HEK293T (cell line): ENCODE data around the gene AHI1.

Source experiments
- CTCF ChIA-PET: fragments of 350-600 bp; formaldehyde crosslinking; extraction: SDS; loops from one replicate; lab custom pipeline; 2021; ENCODE audit warnings: antibody characterized with exemption, inconsistent platforms; lab: Yijun Ruan, JAX
- POLR2A ChIA-PET: fragments of 350-600 bp; formaldehyde crosslinking; extraction: SDS; loops from one replicate; lab custom pipeline; 2020; ENCODE audit warnings: antibody characterized with exemption, inconsistent platforms; lab: Yijun Ruan, JAX
- DNase-seq: peaks from one replicate; pipeline ENCODE4 v3.0.0; 2012; ENCODE audit warnings: mixed read lengths; ENCODE audit errors: extremely low spot score
- ARNT ChIP-seq: fragments of 450-650 bp; IDR thresholded peaks from 2 replicates; pipeline ENCODE4 v1.6.1; 2017; ENCODE audit warnings: mild to moderate bottlenecking
- BHLHE40 ChIP-seq: fragments of 450-650 bp; IDR thresholded peaks from 2 replicates; pipeline ENCODE4 v1.6.1; 2016; ENCODE audit warnings: mild to moderate bottlenecking, moderate library complexity, borderline replicate concordance
- CTBP1 ChIP-seq: fragments of 450-650 bp; IDR thresholded peaks from 2 replicates; pipeline ENCODE4 v1.6.1; 2016; ENCODE audit warnings: borderline replicate concordance
- ELF4 ChIP-seq: fragments of 450-650 bp; IDR thresholded peaks from 2 replicates; pipeline ENCODE4 v1.6.1; 2017; ENCODE audit warnings: antibody characterized with exemption
- FOXA1 ChIP-seq: fragments of 450-650 bp; IDR thresholded peaks from 2 replicates; pipeline ENCODE4 v1.6.1; 2016; ENCODE audit warnings: mild to moderate bottlenecking
- FOXK2 ChIP-seq: fragments of 450-650 bp; IDR thresholded peaks from 2 replicates; pipeline ENCODE4 v1.6.1; 2016; ENCODE audit warnings: mild to moderate bottlenecking
- FOXM1 ChIP-seq: fragments of 450-650 bp; IDR thresholded peaks from 2 replicates; pipeline ENCODE4 v1.6.1; 2017; ENCODE audit warnings: mild to moderate bottlenecking, borderline replicate concordance
- HDGF ChIP-seq: fragments of 450-650 bp; IDR thresholded peaks from 2 replicates; pipeline ENCODE4 v1.6.1; 2017; ENCODE audit warnings: antibody characterized with exemption, borderline replicate concordance
- L3MBTL2 ChIP-seq: fragments of 450-650 bp; conservative IDR thresholded peaks from 2 replicates; pipeline ENCODE4 v1.6.1; 2016; ENCODE audit warnings: mild to moderate bottlenecking
- LEF1 ChIP-seq: fragments of 450-650 bp; IDR thresholded peaks from 2 replicates; pipeline ENCODE4 v1.6.1; 2017; ENCODE audit warnings: mild to moderate bottlenecking, borderline replicate concordance
- NFRKB ChIP-seq: fragments of 450-650 bp; IDR thresholded peaks from 2 replicates; pipeline ENCODE4 v1.6.1; 2016; ENCODE audit warnings: mild to moderate bottlenecking, moderate library complexity
- PKNOX1 ChIP-seq: fragments of 450-650 bp; IDR thresholded peaks from 2 replicates; pipeline ENCODE4 v1.6.1; 2016
- SP1 ChIP-seq: fragments of 450-650 bp; IDR thresholded peaks from 2 replicates; pipeline ENCODE4 v1.6.1; 2017
- SUZ12 ChIP-seq: fragments of 450-650 bp; IDR thresholded peaks from 2 replicates; pipeline ENCODE4 v1.6.1; 2016; ENCODE audit warnings: mild to moderate bottlenecking
- TARDBP ChIP-seq: fragments of 450-650 bp; IDR thresholded peaks from 2 replicates; pipeline ENCODE4 v1.6.1; 2016
- ZNF384 ChIP-seq: fragments of 450-650 bp; IDR thresholded peaks from 2 replicates; pipeline ENCODE4 v1.6.1; 2016

AHI1 gene

GRCh38 chr6:135270676-135271536, 226.6 kb downstream of the AHI1 start:
- no peak for TF ChIP-seq ZNF384
- no peak for TF ChIP-seq L3MBTL2
- no peak for TF ChIP-seq FOXA1
- no peak for TF ChIP-seq CTBP1
- TF ChIP-seq SUZ12 = no peak
- no peak for TF ChIP-seq ARNT
- no peak for TF ChIP-seq LEF1
- no peak for TF ChIP-seq NFRKB
- TF ChIP-seq PKNOX1 = no peak
- TF ChIP-seq ELF4 = no peak
- no peak for TF ChIP-seq HDGF
- TF ChIP-seq SP1 = no peak
- TF ChIP-seq FOXK2 = no peak
- CTCF ChIA-PET = no interaction called here
- POLR2A ChIA-PET = no interaction called here
- no peak for DNase-seq

DNA sequence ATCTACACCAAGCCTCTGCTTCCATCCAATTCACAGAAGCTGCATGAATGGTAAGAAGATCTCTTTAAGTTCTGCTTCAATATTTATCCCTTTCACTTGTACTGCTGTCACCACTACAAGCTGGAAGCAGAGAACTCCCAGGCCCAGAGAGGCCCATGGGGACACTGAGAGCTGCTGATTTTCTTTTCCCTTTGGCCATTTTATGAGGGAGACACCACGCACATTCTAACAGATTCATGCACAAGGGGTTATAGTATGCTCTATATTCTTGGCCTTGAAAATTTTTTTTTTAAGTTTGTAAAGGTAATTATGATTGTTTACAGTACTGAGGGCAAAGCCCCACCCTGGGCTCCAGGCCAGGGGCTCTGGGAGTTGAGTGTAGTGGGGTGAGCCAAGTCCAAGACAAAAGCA, 228.1 kb downstream of the AHI1 start:
- DNase-seq = no peak
- TF ChIP-seq FOXA1 (no peak), ZNF384 (no peak), HDGF (no peak), ARNT (no peak), SP1 (no peak), PKNOX1 (no peak), LEF1 (no peak), NFRKB (no peak), FOXK2 (no peak), CTBP1 (no peak), L3MBTL2 (no peak), BHLHE40 (no peak), ELF4 (no peak), SUZ12 (no peak)
- ChIA-PET POLR2A (no interaction called here), CTCF (no interaction called here)

GRCh38 chr6:135268740-135269139, 228.8 kb downstream of the AHI1 start:
- CTCF ChIA-PET = no interaction called here
- POLR2A ChIA-PET = no interaction called here
- no peak for TF ChIP-seq L3MBTL2
- TF ChIP-seq ARNT = no peak
- TF ChIP-seq HDGF = no peak
- TF ChIP-seq SUZ12 = no peak
- TF ChIP-seq ZNF384 = no peak
- TF ChIP-seq BHLHE40 = no peak
- TF ChIP-seq FOXA1 = no peak
- TF ChIP-seq SP1 = no peak
- TF ChIP-seq FOXK2 = no peak
- no peak for TF ChIP-seq PKNOX1
- TF ChIP-seq ELF4 = no peak
- TF ChIP-seq NFRKB = no peak
- no peak for TF ChIP-seq FOXM1
- no peak for TF ChIP-seq LEF1
- no peak for TF ChIP-seq CTBP1
- TF ChIP-seq TARDBP = no peak
- no peak for DNase-seq

DNA sequence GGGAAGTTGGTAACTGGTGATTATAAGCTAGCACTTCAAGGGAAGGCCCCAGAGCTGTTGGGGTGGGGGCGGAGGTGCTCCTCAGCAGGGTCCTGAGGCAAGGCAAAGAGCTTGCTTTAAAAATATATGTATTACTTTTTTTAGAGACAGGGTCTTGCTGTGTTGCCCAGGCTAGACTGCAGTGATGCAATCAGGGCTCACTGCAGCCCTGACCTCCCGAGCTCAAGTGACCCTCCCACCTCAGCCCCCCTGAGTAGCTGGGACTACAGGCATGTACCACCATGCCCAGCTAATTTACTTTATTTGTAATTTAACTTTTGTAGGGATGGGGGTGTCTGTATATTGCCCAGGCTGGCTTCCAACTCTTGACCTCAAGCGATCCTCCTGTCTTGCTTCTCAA, 229.3 kb downstream of the AHI1 start:
- ChIA-PET POLR2A (no interaction called here), CTCF (no interaction called here)
- DNase-seq = no peak

GRCh38 chr6:135267085-135267484, 230.5 kb downstream of the AHI1 start:
- TF ChIP-seq FOXA1 (no peak), ELF4 (no peak), ARNT (no peak), BHLHE40 (no peak), NFRKB (no peak), L3MBTL2 (no peak), CTBP1 (no peak), SUZ12 (no peak), ZNF384 (no peak), SP1 (no peak), FOXM1 (no peak), PKNOX1 (no peak), LEF1 (no peak), TARDBP (no peak), FOXK2 (no peak), HDGF (no peak)
- ChIA-PET CTCF (no interaction called here), POLR2A (no interaction called here)

More for the DNA sequence above, 229.3 kb downstream of the AHI1 start:
- TF ChIP-seq SP1 (no peak), FOXA1 (no peak), CTBP1 (no peak), LEF1 (no peak), ARNT (no peak), ELF4 (no peak), NFRKB (no peak)

More at GRCh38 chr6:135267085-135267484, 230.5 kb downstream of the AHI1 start:
- DNase-seq = no peak
